ENCODE measurements around the gene ARL16. TPM values are rescaled to one million over a fixed set of nuclear protein-coding genes. Genes with fewer than 3 reads are reported as not detected.
A peak's percentile ranks its signal among the peaks of the same experiment; 100 is the strongest.

The ARL16 gene
- total and polyA plus RNA-seq, 10 donors, result 22.5 to 93.5 (median 31.9) TPM

- intact Hi-C loops (cut with DNase I; ENCODE audit: low total_unique reads), result no loop called here
- no peaks in the 10 kb centered on the region for H3K9me3 ChIP-seq
- peaks cover 0 to 80% (median 57%) of the 10 kb centered on the region in 6 donors for H3K36me3 ChIP-seq
- no peaks in the 10 kb centered on the region for H3K27me3 ChIP-seq (replicated peaks in 1 of 7)
- peaks cover 6 to 47% (median 20%) of the 10 kb centered on the region in 6 donors for H3K4me1 ChIP-seq
- TF ChIP-seq CTCF (IDR thresholded peaks at IDR 0.05 in 8 of 11, conservative IDR thresholded peaks at IDR 0.05 in 3 of 11) (no peak), POLR2A (IDR thresholded peaks at IDR 0.05) (no peak), POLR2AphosphoS5 (IDR thresholded peaks at IDR 0.05) (peak in 1 of 3 donors; percentile 48)
- peak; percentile 73 for DNase-seq
- H3K27ac ChIP-seq, result no peak overlapping the region
- H3K4me3 ChIP-seq, result no peak overlapping the region
- 83 to 93% (median 92%) methylated on average over 10 to 18 of the region's 18 CpGs for WGBS, 5 donors
Measured at GRCh38 chr17:81672504-81672903, 11.1 kb downstream of the ARL16 start.

GRCh38 chr17:81667754-81668153 is 15.8 kb downstream of the ARL16 start:
- TF ChIP-seq POLR2A (IDR thresholded peaks at IDR 0.05), result no peak
- no peak for TF ChIP-seq POLR2AphosphoS5 (IDR thresholded peaks at IDR 0.05)
- TF ChIP-seq CTCF (IDR thresholded peaks at IDR 0.05 in 8 of 11, conservative IDR thresholded peaks at IDR 0.05 in 3 of 11), result no peak
- WGBS, 5 donors, result 80 to 88% (median 82%) methylated on average over 18 of the region's 18 CpGs
- peaks cover 0 to 67% (median 48%) of the 10 kb centered on the region in 6 donors for H3K36me3 ChIP-seq
- peaks cover 18 to 72% (median 40%) of the 10 kb centered on the region in 6 donors for H3K4me1 ChIP-seq
- H3K27me3 ChIP-seq (replicated peaks in 1 of 7), result no peaks in the 10 kb centered on the region
- DNase-seq, result no peak
- intact Hi-C loops (cut with DNase I; ENCODE audit: low total_unique reads), result no loop called here
- H3K9me3 ChIP-seq, result no peaks in the 10 kb centered on the region
- H3K27ac ChIP-seq, result no peak overlapping the region
- H3K4me3 ChIP-seq, result peak overlapping the region in 5 of 8 donors; percentile 14 to 100 (median 96)

- H3K9me3 ChIP-seq, result no peaks in the 10 kb centered on the region
- TF ChIP-seq CTCF (IDR thresholded peaks at IDR 0.05 in 8 of 11, conservative IDR thresholded peaks at IDR 0.05 in 3 of 11), result peak in 1 of 11 experiments; percentile 7
- peak; percentile 99 for TF ChIP-seq POLR2AphosphoS5 (IDR thresholded peaks at IDR 0.05)
- TF ChIP-seq POLR2A (IDR thresholded peaks at IDR 0.05), result peak in 2 of 3 donors; percentile 59 to 73
- no peaks in the 10 kb centered on the region for H3K27me3 ChIP-seq (replicated peaks in 1 of 7)
- peaks cover 18 to 80% (median 40%) of the 10 kb centered on the region in 6 donors for H3K4me1 ChIP-seq
- 0 to 1% (median 0%) methylated on average over 36 to 96 of the region's 96 CpGs for WGBS, 5 donors
- DNase-seq, result peak; percentile 98
- peaks cover 0 to 55% (median 36%) of the 10 kb centered on the region in 6 donors for H3K36me3 ChIP-seq
- peak within 1 kb of the TSS; percentile 86 to 100 (median 96) for H3K4me3 ChIP-seq
- H3K27ac ChIP-seq, result peak within 1 kb of the TSS; percentile 93 to 97 (median 96)
- intact Hi-C loops (cut with DNase I; ENCODE audit: low total_unique reads), result no loop called here
Measured at GRCh38 chr17:81666342-81667191, 17.0 kb downstream of the ARL16 start, which contains the start of the genes CCDC137 and OXLD1. Gene CCDC137 (plus strand): TSS chr17:81666737. CDS start chr17:81666767, 30 bp downstream. Gene OXLD1 (minus strand): TSS chr17:81666605. CDS start chr17:81666577, 28 bp downstream.

GRCh38 chr17:81666092-81666341 is 17.6 kb downstream of the ARL16 start:
- TF ChIP-seq POLR2A (IDR thresholded peaks at IDR 0.05) (no peak), POLR2AphosphoS5 (IDR thresholded peaks at IDR 0.05) (no peak), CTCF (IDR thresholded peaks at IDR 0.05 in 8 of 11, conservative IDR thresholded peaks at IDR 0.05 in 3 of 11) (no peak)
- intact Hi-C loops (cut with DNase I; ENCODE audit: low total_unique reads), result no loop called here
- 0 to 1% (median 1%) methylated on average over 7 to 16 of the region's 16 CpGs for WGBS, 5 donors
- peaks cover 0 to 50% (median 31%) of the 10 kb centered on the region in 6 donors for H3K36me3 ChIP-seq
- DNase-seq, result no peak
- peak overlapping the region; percentile 86 to 100 (median 96) for H3K4me3 ChIP-seq
- H3K27ac ChIP-seq, result peak overlapping the region; percentile 93 to 97 (median 96)
- H3K4me1 ChIP-seq, result peaks cover 18 to 80% (median 40%) of the 10 kb centered on the region in 6 donors
- H3K9me3 ChIP-seq, result no peaks in the 10 kb centered on the region
- no peaks in the 10 kb centered on the region for H3K27me3 ChIP-seq (replicated peaks in 1 of 7)

Data from spleen (tissue), 11 donors.